Renal pelvis (tissue), 4 donors: ENCODE measurements around the gene KLHDC7B. TPM values are rescaled to one million over a fixed set of nuclear protein-coding genes. Genes with fewer than 3 reads are reported as not detected.
"Not testable (repeated sequence)": the region's sequence is repeated elsewhere in the genome, so short reads cannot be mapped to it uniquely, and the experiment has no call there.

Source experiments
- DNase-seq: peaks from one replicate; pipeline ENCODE4 v3.0.0-alpha.2; 2013
- polyA plus RNA-seq, 3 donors: library from polyadenylated mRNA; unstranded; fragments of 120-200 nt; gene quantifications; one replicate each; pipeline ENCODE4 v1.2.1, GENCODE V29; 2013; ENCODE audit not compliant: insufficient read length in 3 of 3

The KLHDC7B gene
- polyA plus RNA-seq, 3 donors, result 0.04 to 0.30 TPM; not detected in 1

DNA sequence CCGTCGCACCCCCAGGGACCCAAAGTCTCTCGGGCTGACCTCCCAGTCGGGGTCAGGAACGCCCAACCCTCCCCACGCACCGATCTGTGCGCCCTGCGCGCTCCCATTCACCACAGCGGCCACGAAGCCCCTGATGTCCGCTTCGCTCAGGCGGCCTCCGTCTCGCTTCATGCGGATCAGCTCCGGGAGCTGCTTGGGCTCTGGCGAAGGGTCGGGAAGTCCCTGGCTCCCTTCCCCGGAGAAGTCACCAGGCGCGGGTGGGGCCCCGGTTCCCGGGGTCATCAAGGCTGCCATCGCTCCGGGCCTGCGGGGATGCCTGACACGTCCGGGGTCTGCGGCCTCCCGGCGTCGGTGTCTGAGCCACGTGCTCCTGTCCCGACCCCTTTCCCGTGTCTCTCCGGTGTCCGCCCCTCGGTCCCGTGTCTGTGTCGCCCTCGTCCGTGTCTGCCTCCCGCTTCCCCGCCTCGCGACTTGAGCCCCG lies 16.2 kb upstream of the KLHDC7B start:
- DNase-seq, result no peak

DNA sequence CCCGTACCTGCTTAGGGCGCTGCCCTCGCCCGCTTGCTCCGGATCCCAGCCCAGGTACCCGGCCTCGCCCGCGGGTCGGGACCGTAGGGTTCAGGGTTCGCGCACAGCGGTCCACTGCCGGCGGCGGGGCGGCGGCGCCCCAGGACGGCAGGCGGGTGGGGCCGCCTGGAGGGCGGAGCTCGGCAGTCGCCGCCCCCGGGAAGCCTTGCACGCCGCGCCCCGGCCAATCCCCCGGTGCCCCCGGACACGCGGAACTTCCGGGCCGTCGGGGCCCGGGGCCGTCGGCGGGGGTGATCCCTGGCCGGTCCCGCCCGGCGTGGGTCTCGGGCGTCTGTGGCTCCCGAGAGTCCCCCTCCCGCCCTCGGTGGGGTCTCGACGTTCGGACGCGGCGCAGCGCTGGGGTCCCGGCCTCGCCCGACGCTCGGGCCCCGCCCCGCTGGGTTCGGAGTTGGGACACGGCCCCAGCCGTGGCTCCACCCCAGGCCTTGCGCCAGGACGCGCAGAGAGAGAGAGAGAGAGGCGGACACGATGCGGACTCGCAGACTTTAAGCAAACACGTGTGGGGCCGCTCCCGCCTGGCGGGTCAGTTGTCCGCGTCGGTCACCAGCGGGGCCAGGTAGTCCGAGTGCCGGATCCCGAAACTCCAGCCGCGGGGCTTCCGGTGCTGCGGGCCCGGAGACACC lies 15.7 kb upstream of the KLHDC7B start, which contains the start of gene TYMP:
TSS of gene TYMP (minus strand) at position 116 of the 683 bp plus-strand sequence. CDS start 303 bp downstream, outside the sequence.
- DNase-seq, result no peak

DNA sequence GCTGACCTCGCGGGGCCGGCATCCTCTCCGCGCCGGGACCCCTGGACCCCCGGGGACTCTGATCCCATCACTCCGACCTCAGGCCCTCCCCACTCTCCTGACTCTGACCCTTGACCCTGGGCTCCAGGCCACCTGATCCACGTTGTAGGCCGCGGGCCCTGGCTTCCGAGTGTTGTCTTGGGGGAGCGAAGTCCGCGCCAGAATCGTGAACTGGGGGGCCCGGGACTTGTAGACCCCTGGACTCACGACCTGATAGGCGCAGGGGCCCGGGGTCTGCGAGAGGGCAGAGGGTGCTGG lies 15.2 kb upstream of the KLHDC7B start:
- DNase-seq, result no peak

DNA sequence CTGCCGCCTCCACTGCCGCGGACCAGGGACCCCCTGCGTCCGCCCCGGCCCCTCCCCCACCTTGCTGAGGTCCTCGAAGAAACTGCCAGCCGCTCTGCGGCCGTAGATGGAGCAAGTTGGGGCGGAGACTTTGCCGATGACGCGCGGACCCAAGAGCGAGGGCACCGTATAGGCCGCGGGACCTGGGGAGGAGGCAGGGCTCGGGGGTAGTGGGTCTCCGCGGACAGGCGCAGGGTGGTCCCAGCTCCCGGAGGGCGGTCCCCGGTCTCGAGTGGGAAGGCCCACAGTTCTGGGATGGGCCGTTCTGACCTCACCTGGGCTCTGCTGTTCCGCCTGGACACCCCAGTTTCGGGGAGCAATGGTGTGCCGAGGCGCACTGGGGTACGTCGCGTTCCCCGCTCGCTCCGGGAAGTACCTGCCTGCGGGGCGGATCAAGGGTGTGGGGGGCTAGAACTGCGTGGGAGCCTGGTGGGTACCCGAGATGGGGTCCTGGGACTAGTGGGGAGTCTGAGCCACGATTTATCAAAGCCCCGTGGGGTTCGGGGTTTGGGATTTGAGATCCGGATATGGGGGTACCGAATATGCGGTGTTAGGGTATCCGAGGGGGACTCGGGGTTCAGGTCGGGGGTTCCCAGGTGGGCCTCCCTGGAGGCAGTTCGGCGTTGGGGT lies 14.7 kb upstream of the KLHDC7B start:
- DNase-seq, result no peak

DNA sequence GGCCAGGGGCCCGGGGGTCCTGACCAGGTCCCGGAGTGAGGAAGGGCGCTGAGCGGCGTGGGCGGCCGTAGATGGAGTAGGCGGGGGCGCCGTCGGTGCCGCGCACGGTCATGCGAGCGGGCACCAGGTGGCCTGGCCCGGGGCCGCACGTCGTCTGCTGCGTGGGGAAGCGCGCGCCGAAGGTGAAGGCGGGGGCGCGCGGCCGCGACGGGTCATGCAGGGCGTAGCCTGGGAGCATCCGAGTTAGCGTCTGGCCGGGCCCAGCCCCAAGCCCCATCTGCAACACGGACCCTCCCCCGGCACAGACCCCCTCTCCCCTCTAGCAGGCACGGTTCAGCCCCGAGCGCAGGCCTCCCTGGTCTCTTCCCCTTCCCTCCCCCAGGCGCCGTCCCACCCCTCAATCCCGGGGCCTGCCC lies 14.1 kb upstream of the KLHDC7B start:
- DNase-seq, result no peak

DNA sequence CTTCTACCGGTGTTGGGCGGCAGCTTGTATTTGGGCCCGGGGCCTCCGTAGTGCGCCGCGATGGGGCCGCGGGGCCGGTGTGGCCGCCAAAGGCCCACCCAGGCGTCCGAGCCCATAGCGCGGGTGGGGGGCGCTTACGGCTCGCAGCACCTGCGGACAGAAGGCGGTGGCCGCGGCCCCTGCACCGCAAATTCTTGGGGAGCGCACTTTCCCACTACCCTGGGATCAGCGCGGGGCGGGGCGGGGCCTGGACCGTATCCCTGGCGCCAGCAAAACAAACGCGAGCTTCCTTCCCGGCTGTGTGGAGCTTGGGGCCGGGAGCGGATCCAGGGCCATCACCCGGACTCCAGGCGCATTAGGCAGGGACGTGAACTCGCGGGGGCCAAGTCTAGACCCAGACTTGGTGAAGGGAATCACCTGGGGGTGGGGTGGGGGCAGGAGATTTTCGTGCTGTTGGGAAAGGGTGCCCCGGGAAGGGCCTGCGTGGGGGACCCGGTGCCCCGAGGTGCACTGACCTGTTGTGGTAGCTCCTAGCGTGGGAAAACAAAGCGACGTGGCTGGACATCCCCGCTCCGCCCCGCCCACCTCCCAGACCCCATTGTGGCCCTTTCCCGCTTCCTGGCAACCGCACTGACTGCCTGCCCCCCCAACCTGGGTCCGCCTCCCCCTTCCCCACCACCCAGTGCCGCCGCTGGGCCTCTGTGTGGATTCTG lies 13.6 kb upstream of the KLHDC7B start:
- DNase-seq, result no peak

DNA sequence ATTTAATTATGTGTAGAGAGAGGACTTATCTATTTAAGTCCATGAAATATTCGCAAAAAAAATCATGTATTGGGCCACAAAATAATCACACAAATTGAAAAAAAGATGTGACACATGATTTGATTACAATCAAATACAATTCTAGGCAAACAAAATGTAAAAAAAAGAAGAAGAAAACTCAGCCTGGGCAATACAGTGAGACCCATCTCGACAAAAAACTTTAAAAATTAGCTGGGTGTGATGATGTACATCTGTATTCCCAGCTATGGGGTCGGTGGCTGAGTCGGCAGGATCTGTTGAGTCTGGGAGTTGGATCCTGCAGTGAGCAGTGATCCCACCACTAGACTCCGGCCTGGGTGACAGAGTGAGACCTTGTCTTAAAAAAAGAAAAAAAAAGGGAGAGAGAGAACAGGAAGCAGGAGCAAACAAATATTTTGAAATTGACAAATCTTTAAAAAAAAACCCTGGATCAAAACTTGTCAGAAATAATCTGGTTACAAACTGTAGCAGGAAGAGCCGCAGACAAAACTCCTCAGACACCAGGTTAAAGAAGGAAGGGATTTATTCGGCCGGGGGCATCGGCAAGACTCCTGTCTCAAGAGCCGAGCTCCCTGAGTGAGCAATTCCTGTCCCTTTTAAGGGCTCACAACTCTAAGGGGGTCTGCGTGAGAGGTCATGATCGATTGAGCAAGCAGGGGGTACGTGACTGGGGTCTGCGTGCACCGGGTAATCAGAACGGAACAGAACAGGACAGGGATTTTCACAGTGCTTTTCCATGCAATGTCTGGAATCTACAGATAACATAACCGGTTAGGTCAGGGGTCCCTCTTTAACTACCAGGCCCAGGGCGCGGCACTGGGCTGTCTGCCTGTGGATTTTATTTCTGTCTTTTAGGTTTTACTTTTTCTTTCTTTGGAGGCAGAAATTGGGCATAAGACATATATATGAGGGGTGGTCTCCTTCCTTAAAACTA lies 12.6 kb upstream of the KLHDC7B start:
- DNase-seq, result no peak

DNA sequence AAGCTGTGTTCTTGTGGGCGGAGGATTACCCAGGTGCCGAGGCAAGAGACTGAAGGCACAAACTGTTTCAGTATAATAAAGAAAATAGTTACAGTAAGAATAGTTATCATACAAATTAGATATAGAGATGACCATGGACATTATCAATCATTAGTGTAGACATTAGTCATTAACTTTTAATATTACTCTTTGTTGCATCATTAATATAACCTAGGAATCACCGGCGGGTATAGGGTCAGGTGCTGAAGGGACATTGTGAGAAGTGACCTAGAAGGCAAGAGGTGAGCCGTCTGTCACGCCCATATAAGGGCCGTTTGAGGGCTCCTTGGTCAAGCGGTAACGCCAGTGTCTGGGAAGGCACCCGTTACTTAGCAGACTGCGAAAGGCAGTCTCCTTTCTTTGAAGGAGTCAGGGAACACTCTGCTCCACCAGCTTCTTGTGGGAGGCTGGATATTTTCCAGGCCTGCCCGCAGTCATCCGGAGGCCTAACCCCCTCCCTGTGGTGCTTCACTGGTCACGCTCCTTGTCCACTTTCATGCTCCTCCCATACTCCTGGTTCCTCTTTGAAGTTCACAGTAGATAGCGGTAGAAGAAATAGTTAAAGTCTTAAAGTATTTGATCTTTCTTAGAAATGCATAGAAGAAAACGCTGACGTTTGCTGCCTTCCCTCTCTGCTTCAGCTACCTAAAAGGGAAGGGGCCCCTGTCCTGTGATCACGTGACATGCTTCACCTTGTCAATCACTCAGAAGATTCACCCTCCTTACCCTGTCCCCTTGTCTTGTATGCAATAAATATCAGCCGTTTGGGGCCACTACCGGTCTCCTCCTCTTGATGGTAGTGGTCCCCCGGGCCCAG lies 11.6 kb upstream of the KLHDC7B start:
- DNase-seq, result not testable (repeated sequence)

DNA sequence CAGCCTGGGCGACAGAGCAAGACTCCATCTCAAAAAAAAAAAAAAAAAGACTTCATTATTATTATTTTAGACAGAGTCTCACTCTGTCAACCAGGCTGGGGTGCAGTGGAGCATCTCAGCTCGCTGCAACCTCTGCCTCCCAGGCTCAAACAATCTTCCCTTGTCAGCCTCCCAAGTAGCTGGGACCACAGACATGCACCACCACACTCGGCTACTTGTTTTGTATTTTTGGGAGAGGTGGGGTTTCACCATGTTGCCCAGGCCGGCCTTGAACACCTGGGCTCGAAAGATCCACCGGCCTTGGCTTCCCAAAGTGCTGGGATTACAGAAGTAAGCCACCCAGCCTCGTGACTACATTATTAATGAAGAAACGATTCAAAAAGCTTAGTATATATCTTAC lies 10.6 kb upstream of the KLHDC7B start:
- no peak for DNase-seq

DNA sequence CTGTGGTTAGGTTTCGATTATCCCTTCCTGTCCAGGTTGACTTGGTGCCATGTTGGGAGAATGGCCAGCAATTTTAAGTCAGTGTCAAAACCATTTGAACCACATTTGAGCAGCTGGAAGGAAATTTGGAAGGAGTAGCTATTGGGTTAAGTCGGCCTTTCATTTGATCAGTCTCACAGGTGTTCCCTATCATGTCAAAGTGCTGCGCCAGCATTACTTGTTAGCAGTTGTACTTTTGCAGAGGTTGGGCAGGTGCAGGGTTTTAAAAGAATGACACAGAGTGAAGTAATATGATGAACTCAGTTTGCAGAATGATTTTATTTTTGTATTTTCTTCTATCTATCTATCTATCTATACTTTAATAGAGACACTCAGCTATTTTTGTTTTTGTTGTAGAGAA lies 9.5 kb upstream of the KLHDC7B start:
- no peak for DNase-seq

DNA sequence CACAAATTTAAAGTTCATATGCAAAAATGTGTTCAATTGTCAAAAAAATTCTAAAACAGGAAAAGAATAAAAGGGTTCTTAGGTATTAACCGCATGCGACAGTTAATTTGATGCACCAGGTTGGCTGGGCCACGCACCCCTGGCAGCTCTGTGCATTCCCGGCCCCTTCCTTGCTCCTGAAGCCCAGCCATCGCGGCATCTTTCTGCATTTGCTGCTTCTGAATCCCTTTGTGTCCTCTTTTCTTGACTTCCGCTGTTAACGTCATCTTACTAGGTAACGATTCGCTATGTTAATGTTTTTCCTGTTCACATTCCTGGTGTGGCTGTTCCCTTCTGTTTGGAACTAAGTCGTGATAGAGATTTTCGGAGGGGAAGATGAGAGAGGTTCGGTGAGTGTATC lies 7.9 kb upstream of the KLHDC7B start:
- no peak for DNase-seq

DNA sequence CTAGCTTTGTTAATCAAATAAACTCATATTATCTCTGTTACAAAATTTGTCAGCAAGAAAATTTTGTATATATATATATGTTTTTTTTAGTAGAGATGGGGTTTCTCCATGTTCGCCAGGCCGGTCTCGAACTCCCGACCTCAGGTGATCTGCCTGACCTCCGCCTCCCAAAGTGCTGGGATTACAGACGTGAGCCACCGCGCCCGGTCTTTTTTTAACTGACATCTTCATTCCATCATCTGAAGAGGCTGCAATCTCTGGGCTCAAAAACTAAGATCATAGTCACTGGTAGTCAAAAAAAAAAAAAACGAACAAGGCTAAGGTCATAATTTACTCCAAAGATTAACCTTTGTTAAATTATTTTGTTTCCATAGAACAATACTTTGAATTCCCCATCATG lies 5.3 kb upstream of the KLHDC7B start:
- DNase-seq, result no peak

DNA sequence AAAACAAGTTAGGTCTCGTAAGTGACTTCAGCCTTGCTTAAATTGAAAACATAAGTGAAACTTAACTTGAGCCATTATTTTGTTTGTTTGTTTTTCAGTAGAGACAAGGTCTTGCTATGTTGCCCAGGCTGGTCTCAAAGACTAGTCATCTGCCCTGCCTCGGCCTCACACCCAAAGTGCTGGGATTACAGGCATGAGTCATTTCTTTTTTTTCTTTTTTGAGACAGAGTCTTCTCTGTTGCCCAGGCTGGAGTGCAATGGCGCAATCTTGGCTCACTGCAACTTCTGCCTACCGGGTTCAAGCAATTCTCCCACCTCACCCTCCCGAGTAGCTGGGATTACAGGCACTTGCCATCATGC lies 4.1 kb upstream of the KLHDC7B start:
- DNase-seq, result not testable (repeated sequence)

DNA sequence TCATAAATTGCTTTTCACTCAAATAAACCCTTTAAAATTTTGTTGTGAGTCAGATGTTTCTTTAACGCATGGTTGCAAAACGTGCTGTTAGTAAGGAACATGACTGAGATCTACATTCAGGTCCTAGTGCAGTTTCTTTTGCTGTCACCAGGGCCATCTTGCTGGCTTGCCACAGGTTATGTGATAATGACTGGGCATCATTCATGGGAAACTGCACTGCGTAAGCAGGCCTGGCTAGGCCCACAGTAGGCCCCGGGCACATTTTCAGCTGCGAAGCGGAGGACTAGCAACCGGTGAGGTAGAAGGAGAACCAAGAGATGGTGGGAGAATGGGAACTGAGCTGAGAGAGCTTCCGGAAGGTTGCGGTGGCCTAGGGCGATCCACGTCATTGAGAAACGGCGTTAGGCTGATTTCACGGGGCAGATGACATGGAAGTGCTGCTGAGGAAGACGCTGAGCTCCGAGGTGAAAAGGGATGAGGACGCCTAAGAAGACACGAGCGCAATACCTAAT lies 3.2 kb upstream of the KLHDC7B start:
- DNase-seq, result no peak

DNA sequence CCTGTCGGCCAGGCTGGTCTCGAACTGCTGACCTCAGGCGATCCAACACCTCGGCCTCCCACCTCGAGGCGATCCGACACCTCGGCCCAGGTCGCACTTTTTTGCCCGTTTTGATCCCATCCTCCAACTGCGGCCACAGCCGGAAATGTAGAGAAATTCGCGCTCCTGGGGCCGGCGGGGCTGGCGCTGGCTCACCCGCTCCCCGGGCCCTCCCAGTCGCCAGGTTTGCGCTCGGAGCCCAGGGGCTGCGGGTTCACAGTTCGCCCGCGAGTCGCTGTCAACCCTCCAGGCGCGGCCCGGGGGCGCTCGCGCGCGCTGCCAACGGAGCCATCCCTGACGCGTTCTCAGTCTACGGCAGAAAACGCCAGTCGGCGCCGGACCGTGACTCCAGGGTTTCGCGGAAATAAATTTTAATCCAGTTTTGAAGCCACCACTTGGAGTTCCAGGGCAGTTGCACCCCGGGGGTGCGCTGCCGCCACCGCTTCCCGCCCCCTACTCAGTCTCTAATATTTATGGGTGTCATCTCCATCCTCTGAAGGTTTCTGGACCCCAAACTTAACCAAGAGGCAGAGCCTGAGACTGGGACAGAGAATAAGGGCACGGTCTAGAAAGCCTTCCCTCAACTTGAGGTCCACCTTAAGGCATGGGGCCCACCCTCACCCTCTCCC lies 1.5 kb upstream of the KLHDC7B start:
- no peak for DNase-seq

DNA sequence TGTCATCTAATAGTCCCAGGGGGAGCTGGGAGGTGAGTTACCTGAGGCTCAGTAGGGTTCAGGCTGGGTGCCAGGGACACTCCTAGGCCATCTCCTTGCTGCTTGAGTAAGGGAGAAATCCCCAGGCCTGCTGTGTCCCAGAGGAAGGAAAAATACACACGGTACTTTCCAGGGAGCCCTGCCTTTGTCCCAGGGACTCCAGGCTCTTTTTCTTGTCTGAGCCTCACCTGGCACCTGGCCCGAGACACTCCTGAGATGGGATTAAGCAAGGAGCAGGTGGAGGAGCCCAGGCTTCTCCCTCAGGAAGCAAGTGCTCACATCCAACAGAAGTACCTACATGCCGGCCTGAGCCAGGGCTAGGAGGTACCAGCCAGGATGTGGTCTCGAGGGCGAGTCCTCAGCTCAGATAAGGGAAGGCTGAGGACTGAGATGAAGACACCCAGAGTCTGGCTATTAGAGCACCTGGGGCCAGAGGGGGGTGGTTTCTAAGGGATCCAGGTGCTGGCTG lies 899 bp upstream of the KLHDC7B start:
- DNase-seq, result no peak

DNA sequence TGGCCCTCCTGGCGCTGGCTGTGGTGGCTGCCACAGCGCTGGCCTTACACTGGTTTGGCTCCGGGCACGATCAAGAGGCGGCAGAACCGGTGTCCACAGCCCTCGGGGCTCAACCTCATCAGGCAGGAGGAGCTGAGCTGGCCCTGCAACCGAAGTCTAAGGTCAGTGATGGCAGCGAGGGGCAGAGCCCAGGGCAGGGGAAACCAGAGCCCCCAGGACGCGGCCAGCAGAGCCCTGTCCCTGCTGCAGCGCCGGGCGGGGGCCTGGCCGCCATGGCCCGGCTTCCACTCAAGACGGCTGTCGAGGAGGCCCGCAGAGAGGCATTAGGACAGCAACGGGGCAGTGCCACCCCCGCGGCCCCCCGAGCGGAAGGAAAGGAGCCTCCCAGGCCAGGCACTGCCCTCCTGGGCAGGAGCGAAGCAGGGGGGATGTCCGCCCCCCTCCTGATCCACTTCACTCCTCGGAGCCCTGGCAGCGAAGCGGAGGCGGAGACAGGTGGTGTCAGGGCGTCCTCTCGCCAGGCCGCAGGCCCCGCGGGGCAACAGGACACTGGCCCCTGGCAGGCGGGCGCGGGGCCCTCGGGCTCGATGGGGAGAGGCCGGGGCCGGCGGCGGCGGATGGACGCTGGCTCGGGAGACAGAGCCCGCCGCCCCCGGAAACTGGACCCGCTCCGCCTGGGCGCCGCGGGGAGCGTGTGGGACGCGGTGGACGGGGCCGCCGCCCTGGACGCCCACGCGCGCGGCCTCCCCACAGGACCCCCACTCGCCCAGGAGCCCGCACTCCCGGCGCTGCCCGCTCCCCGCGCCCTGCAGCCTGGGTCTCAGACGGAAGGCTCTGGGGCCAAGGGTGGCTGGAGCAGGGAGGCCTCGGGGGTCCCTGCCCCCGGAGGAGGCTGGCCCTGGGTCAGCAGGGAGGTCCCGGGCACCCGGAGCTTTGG lies 895 bp downstream of the KLHDC7B start:
- no peak for DNase-seq

DNA sequence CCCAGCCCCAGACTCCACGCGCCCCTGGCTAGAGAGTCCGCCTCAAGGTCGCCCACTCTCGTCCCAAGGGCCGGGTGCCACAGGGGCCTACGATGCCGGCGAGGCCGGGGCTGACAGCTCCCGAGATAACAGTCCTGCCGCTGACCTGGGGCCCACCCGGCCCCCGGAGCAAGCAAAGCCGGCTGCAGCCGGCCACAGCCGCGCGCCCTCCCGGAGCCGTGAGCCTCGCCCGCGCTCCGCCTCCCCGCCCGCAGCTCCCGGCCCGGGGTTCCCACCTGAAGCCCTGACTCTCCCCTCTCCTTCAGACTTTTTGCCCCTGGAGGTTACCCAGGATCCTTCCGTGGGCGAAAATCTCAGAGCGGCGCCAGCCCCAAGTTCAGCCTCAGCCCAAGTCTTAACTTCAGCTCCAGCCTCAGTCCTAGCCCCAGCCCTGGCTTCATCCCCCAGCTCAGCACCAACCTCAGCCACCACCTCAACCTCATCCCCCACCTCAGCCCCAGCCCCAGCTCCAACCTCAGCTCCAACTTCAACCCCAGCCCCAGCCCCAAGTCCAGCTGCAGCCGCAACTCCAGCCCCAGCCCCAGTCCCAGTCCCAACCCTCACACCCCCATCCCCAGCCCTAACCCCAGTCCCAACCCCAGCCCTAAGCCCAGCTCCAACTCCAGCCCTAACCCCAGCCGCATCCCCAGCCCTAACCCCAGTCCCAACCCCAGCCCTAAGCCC lies 1.7 kb downstream of the KLHDC7B start:
- DNase-seq, result no peak
